ENCODE data around the gene PTPN4.

PTPN4 gene

GRCh38 chr2:119864318-119864717 is 104.6 kb downstream of the PTPN4 start:
- no peak overlapping the region for H3K27ac ChIP-seq (ENCODE audit: low read depth in 2 of 2, low read length in 2 of 2)
- no peak overlapping the region for H3K4me3 ChIP-seq (ENCODE audit: low read length in 2 of 2)
- H3K4me1 ChIP-seq (ENCODE audit: control insufficient read depth in 2 of 2, insufficient read depth in 2 of 2, low read length in 2 of 2): no peaks in the 10 kb centered on the region

DNA sequence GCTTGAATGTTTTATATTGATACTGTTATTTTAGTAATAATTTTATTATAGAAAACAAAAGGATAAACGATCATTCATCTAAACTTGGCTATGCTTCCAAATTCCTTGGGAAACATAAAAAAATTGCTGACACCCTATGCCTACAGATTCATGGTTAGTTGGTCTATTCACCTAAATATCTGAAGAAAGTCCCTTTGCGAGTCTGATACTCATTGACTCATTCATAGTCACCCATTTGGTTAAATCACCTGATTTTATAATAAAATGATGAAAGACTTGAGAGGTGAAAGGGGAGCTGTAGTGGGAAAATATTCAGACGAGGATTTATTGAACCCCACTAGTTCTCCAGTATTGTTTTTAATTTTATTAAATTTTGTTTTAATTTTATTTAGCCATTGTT is 112.0 kb downstream of the PTPN4 start:
- Histone ChIP-seq H3K36me3 (ENCODE audit: control insufficient read depth in 2 of 2, insufficient read depth in 2 of 2, low read length in 2 of 2) (no peaks in the 10 kb centered on the region), H3K27ac (ENCODE audit: low read depth in 2 of 2, low read length in 2 of 2) (no peak overlapping the region), H3K9ac (ENCODE audit: low read depth in 1 of 2, low read length in 2 of 2) (no peak overlapping the region), H3K9me3 (ENCODE audit: control insufficient read depth in 2 of 2, low read length in 2 of 2) (no peaks in the 10 kb centered on the region), H3K4me3 (ENCODE audit: low read length in 2 of 2) (no peak overlapping the region), H3K27me3 (ENCODE audit: control insufficient read depth in 2 of 2, insufficient read depth in 2 of 2, low read length in 2 of 2) (no peaks in the 10 kb centered on the region), H3K4me1 (ENCODE audit: control insufficient read depth in 2 of 2, insufficient read depth in 2 of 2, low read length in 2 of 2) (no peaks in the 10 kb centered on the region)

More at GRCh38 chr2:119864318-119864717, 104.6 kb downstream of the PTPN4 start:
- Histone ChIP-seq H3K36me3 (ENCODE audit: control insufficient read depth in 2 of 2, insufficient read depth in 2 of 2, low read length in 2 of 2) (no peaks in the 10 kb centered on the region), H3K9ac (ENCODE audit: low read depth in 1 of 2, low read length in 2 of 2) (no peak overlapping the region), H3K27me3 (ENCODE audit: control insufficient read depth in 2 of 2, insufficient read depth in 2 of 2, low read length in 2 of 2) (no peaks in the 10 kb centered on the region), H3K9me3 (ENCODE audit: control insufficient read depth in 2 of 2, low read length in 2 of 2) (no peaks in the 10 kb centered on the region)

GRCh38 chr2:119873350-119874315 is 113.9 kb downstream of the PTPN4 start:
- Histone ChIP-seq H3K9ac (ENCODE audit: low read depth in 1 of 2, low read length in 2 of 2) (no peak overlapping the region), H3K27me3 (ENCODE audit: control insufficient read depth in 2 of 2, insufficient read depth in 2 of 2, low read length in 2 of 2) (no peaks in the 10 kb centered on the region), H3K36me3 (ENCODE audit: control insufficient read depth in 2 of 2, insufficient read depth in 2 of 2, low read length in 2 of 2) (no peaks in the 10 kb centered on the region), H3K4me1 (ENCODE audit: control insufficient read depth in 2 of 2, insufficient read depth in 2 of 2, low read length in 2 of 2) (no peaks in the 10 kb centered on the region), H3K9me3 (ENCODE audit: control insufficient read depth in 2 of 2, low read length in 2 of 2) (no peaks in the 10 kb centered on the region), H3K4me3 (ENCODE audit: low read length in 2 of 2) (no peak overlapping the region), H3K27ac (ENCODE audit: low read depth in 2 of 2, low read length in 2 of 2) (no peak overlapping the region)

DNA sequence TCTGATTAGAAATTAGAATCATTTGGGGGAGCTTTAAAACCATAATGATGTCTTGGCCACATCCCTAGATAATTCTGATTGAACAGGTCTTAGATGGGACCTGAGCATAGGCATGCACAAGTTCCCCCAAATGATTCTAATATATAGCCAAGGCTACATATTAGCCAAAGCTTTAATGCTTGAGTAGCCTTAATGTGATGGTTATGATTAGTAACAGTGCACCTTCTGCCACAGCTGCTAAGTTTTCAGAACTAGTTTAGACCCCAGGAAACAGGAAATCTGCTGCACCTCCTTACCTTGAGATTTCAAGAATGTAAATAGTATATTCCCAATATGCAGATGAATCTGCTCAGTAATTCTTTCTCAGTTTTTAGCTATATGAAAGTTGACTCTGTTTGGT is 119.8 kb downstream of the PTPN4 start:
- no peak overlapping the region for H3K9ac ChIP-seq (ENCODE audit: low read depth in 1 of 2, low read length in 2 of 2)
- H3K27ac ChIP-seq (ENCODE audit: low read depth in 2 of 2, low read length in 2 of 2): no peak overlapping the region
- no peaks in the 10 kb centered on the region for H3K4me1 ChIP-seq (ENCODE audit: control insufficient read depth in 2 of 2, insufficient read depth in 2 of 2, low read length in 2 of 2)
- H3K27me3 ChIP-seq (ENCODE audit: control insufficient read depth in 2 of 2, insufficient read depth in 2 of 2, low read length in 2 of 2): no peaks in the 10 kb centered on the region
- no peaks in the 10 kb centered on the region for H3K36me3 ChIP-seq (ENCODE audit: control insufficient read depth in 2 of 2, insufficient read depth in 2 of 2, low read length in 2 of 2)
- H3K4me3 ChIP-seq (ENCODE audit: low read length in 2 of 2): no peak overlapping the region
- no peaks in the 10 kb centered on the region for H3K9me3 ChIP-seq (ENCODE audit: control insufficient read depth in 2 of 2, low read length in 2 of 2)

DNA sequence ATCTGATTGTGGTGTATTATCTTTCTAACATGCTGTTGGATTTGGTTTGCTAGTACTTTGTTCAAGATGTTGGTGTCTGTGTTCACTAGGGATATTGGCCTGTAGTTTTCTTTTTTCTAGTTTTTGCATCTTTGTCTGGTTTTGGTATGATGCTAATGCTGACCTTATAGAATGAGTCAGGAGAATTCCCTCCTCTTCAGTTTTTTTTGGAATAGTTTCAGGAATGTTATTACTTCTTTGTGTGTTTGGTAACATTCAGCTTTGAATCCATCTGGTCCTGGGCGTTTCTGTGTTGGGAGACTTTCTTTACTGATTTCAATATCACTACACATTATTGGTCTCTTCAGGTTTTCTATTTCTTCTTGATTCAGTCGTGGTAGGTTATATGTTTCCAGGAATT is 129.0 kb downstream of the PTPN4 start:
- H3K36me3 ChIP-seq (ENCODE audit: control insufficient read depth in 2 of 2, insufficient read depth in 2 of 2, low read length in 2 of 2): peaks cover 0 to 3% of the 10 kb centered on the region in 2 donors
- H3K4me3 ChIP-seq (ENCODE audit: low read length in 2 of 2): no peak overlapping the region
- no peaks in the 10 kb centered on the region for H3K4me1 ChIP-seq (ENCODE audit: control insufficient read depth in 2 of 2, insufficient read depth in 2 of 2, low read length in 2 of 2)
- no peaks in the 10 kb centered on the region for H3K27me3 ChIP-seq (ENCODE audit: control insufficient read depth in 2 of 2, insufficient read depth in 2 of 2, low read length in 2 of 2)
- no peak overlapping the region for H3K27ac ChIP-seq (ENCODE audit: low read depth in 2 of 2, low read length in 2 of 2)
- H3K9me3 ChIP-seq (ENCODE audit: control insufficient read depth in 2 of 2, low read length in 2 of 2): no peaks in the 10 kb centered on the region
- no peak overlapping the region for H3K9ac ChIP-seq (ENCODE audit: low read depth in 1 of 2, low read length in 2 of 2)

GRCh38 chr2:119897736-119898395 is 138.1 kb downstream of the PTPN4 start:
- Histone ChIP-seq H3K36me3 (ENCODE audit: control insufficient read depth in 2 of 2, insufficient read depth in 2 of 2, low read length in 2 of 2) (peaks cover 11 to 13% of the 10 kb centered on the region in 2 donors), H3K4me1 (ENCODE audit: control insufficient read depth in 2 of 2, insufficient read depth in 2 of 2, low read length in 2 of 2) (no peaks in the 10 kb centered on the region), H3K27me3 (ENCODE audit: control insufficient read depth in 2 of 2, insufficient read depth in 2 of 2, low read length in 2 of 2) (no peaks in the 10 kb centered on the region), H3K4me3 (ENCODE audit: low read length in 2 of 2) (no peak overlapping the region), H3K27ac (ENCODE audit: low read depth in 2 of 2, low read length in 2 of 2) (no peak overlapping the region), H3K9ac (ENCODE audit: low read depth in 1 of 2, low read length in 2 of 2) (no peak overlapping the region), H3K9me3 (ENCODE audit: control insufficient read depth in 2 of 2, low read length in 2 of 2) (no peaks in the 10 kb centered on the region)

- no peak overlapping the region for H3K9ac ChIP-seq (ENCODE audit: low read depth in 1 of 2, low read length in 2 of 2)
- H3K9me3 ChIP-seq (ENCODE audit: control insufficient read depth in 2 of 2, low read length in 2 of 2): no peaks in the 10 kb centered on the region
- no peaks in the 10 kb centered on the region for H3K27me3 ChIP-seq (ENCODE audit: control insufficient read depth in 2 of 2, insufficient read depth in 2 of 2, low read length in 2 of 2)
- peaks cover 17 to 22% of the 10 kb centered on the region in 2 donors for H3K36me3 ChIP-seq (ENCODE audit: control insufficient read depth in 2 of 2, insufficient read depth in 2 of 2, low read length in 2 of 2)
- no peak overlapping the region for H3K4me3 ChIP-seq (ENCODE audit: low read length in 2 of 2)
- H3K27ac ChIP-seq (ENCODE audit: low read depth in 2 of 2, low read length in 2 of 2): no peak overlapping the region
- H3K4me1 ChIP-seq (ENCODE audit: control insufficient read depth in 2 of 2, insufficient read depth in 2 of 2, low read length in 2 of 2): no peaks in the 10 kb centered on the region
Measured at GRCh38 chr2:119901013-119901412, 141.3 kb downstream of the PTPN4 start.

- no peaks in the 10 kb centered on the region for H3K4me1 ChIP-seq (ENCODE audit: control insufficient read depth in 2 of 2, insufficient read depth in 2 of 2, low read length in 2 of 2)
- no peaks in the 10 kb centered on the region for H3K36me3 ChIP-seq (ENCODE audit: control insufficient read depth in 2 of 2, insufficient read depth in 2 of 2, low read length in 2 of 2)
- no peak overlapping the region for H3K27ac ChIP-seq (ENCODE audit: low read depth in 2 of 2, low read length in 2 of 2)
- no peaks in the 10 kb centered on the region for H3K9me3 ChIP-seq (ENCODE audit: control insufficient read depth in 2 of 2, low read length in 2 of 2)
- H3K9ac ChIP-seq (ENCODE audit: low read depth in 1 of 2, low read length in 2 of 2): no peak overlapping the region
- H3K27me3 ChIP-seq (ENCODE audit: control insufficient read depth in 2 of 2, insufficient read depth in 2 of 2, low read length in 2 of 2): no peaks in the 10 kb centered on the region
- no peak overlapping the region for H3K4me3 ChIP-seq (ENCODE audit: low read length in 2 of 2)
Measured at GRCh38 chr2:119910566-119910965, 150.8 kb downstream of the PTPN4 start.

- H3K4me1 ChIP-seq (ENCODE audit: control insufficient read depth in 2 of 2, insufficient read depth in 2 of 2, low read length in 2 of 2): no peaks in the 10 kb centered on the region
- H3K36me3 ChIP-seq (ENCODE audit: control insufficient read depth in 2 of 2, insufficient read depth in 2 of 2, low read length in 2 of 2): no peaks in the 10 kb centered on the region
- H3K27ac ChIP-seq (ENCODE audit: low read depth in 2 of 2, low read length in 2 of 2): no peak overlapping the region
- H3K4me3 ChIP-seq (ENCODE audit: low read length in 2 of 2): no peak overlapping the region
- no peak overlapping the region for H3K9ac ChIP-seq (ENCODE audit: low read depth in 1 of 2, low read length in 2 of 2)
- no peaks in the 10 kb centered on the region for H3K9me3 ChIP-seq (ENCODE audit: control insufficient read depth in 2 of 2, low read length in 2 of 2)
- no peaks in the 10 kb centered on the region for H3K27me3 ChIP-seq (ENCODE audit: control insufficient read depth in 2 of 2, insufficient read depth in 2 of 2, low read length in 2 of 2)
Measured at GRCh38 chr2:119914266-119914665, 154.5 kb downstream of the PTPN4 start.

DNA sequence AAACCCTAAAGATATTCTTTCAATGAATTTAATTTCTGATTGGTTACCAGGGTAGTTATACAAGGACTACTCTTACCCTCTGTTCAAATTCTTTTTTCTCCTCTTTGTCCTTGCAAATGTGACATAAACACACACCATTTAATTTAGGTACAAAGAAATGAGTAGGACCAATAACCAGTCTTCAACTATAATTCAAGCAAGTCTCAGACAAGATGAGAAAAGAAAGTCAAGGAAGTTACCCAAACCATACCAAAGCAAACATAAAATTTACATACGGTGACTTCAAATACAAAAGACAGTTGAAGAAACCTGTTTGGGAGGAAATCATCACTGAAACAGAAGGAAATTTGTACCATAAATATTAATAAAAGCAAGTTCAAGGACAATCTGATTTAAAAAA is 162.1 kb downstream of the PTPN4 start:
- H3K27me3 ChIP-seq (ENCODE audit: control insufficient read depth in 2 of 2, insufficient read depth in 2 of 2, low read length in 2 of 2): no peaks in the 10 kb centered on the region
- no peak overlapping the region for H3K9ac ChIP-seq (ENCODE audit: low read depth in 1 of 2, low read length in 2 of 2)
- H3K4me1 ChIP-seq (ENCODE audit: control insufficient read depth in 2 of 2, insufficient read depth in 2 of 2, low read length in 2 of 2): no peaks in the 10 kb centered on the region
- no peak overlapping the region for H3K27ac ChIP-seq (ENCODE audit: low read depth in 2 of 2, low read length in 2 of 2)
- H3K4me3 ChIP-seq (ENCODE audit: low read length in 2 of 2): no peak overlapping the region
- no peaks in the 10 kb centered on the region for H3K9me3 ChIP-seq (ENCODE audit: control insufficient read depth in 2 of 2, low read length in 2 of 2)
- no peaks in the 10 kb centered on the region for H3K36me3 ChIP-seq (ENCODE audit: control insufficient read depth in 2 of 2, insufficient read depth in 2 of 2, low read length in 2 of 2)

Data from mucosa of rectum (tissue), 2 donors.